Measurements from ENCODE around the gene MRTO4.
A peak's percentile ranks its signal among the peaks of the same experiment; 100 is the strongest.
"Not testable (repeated sequence)": the region's sequence is repeated elsewhere in the genome, so short reads cannot be mapped to it uniquely, and the experiment has no call there.

MRTO4 gene

GRCh38 chr1:19229229-19229628, 22.4 kb upstream of the MRTO4 start:
- no peak for DNase-seq

GRCh38 chr1:19229828-19230325, 21.7 kb upstream of the MRTO4 start:
- no peak for DNase-seq
- ATAC-seq, result no peak

More at GRCh38 chr1:19229229-19229628, 22.4 kb upstream of the MRTO4 start:
- ATAC-seq, result no peak

- DNase-seq, ATAC-seq: not testable (repeated sequence)
These were observed 19.7 kb upstream of the MRTO4 start for GRCh38 chr1:19231736-19232523.

- DNase-seq (no peak), ATAC-seq (no peak)
These were observed 19.1 kb upstream of the MRTO4 start for GRCh38 chr1:19232524-19232846.

- ATAC-seq (no peak), DNase-seq (no peak)
These were observed 17.4 kb upstream of the MRTO4 start for GRCh38 chr1:19234224-19234623.

- ATAC-seq (no peak), DNase-seq (no peak)
These were observed 11.7 kb upstream of the MRTO4 start for GRCh38 chr1:19239876-19240275.

- ATAC-seq (peak; percentile 85), DNase-seq (peak; percentile 79)
These were observed 10.7 kb upstream of the MRTO4 start for GRCh38 chr1:19240673-19241538.

GRCh38 chr1:19250629-19251304, 838 bp upstream of the MRTO4 start:
- DNase-seq, result peak; percentile 22
- ATAC-seq, result no peak

- DNase-seq, result no peak
- no peak for ATAC-seq
These were observed 2.8 kb downstream of the MRTO4 start for GRCh38 chr1:19254416-19254815.

GRCh38 chr1:19255288-19255687, 3.7 kb downstream of the MRTO4 start:
- no peak for ATAC-seq
- no peak for DNase-seq

- not testable (repeated sequence) for DNase-seq, ATAC-seq
These were observed 4.7 kb downstream of the MRTO4 start for GRCh38 chr1:19256301-19256700.

- peak; percentile 57 for ATAC-seq
These were observed 5.7 kb downstream of the MRTO4 start for GRCh38 chr1:19257178-19257914.

GRCh38 chr1:19258353-19258752, 6.7 kb downstream of the MRTO4 start:
- ATAC-seq (no peak), DNase-seq (no peak)

More at GRCh38 chr1:19257178-19257914, 5.7 kb downstream of the MRTO4 start:
- peak; percentile 34 for DNase-seq

GRCh38 chr1:19260211-19261138, 8.9 kb downstream of the MRTO4 start:
- ATAC-seq (no peak), DNase-seq (no peak)

GRCh38 chr1:19262047-19262446, 10.4 kb downstream of the MRTO4 start:
- no peak for DNase-seq
- no peak for ATAC-seq

GRCh38 chr1:19262744-19263143, 11.1 kb downstream of the MRTO4 start:
- ATAC-seq, result no peak
- no peak for DNase-seq

GRCh38 chr1:19268445-19268844, 16.8 kb downstream of the MRTO4 start:
- ATAC-seq (no peak), DNase-seq (no peak)

GRCh38 chr1:19269427-19270342, 18.1 kb downstream of the MRTO4 start:
- ATAC-seq, DNase-seq: not testable (repeated sequence)

GRCh38 chr1:19270343-19270730, 18.7 kb downstream of the MRTO4 start:
- not testable (repeated sequence) for DNase-seq, ATAC-seq
